PC-3 (cell line): ENCODE measurements around the gene SNAI3.

Experiments
- CTCF ChIP-seq: fragments of 300-600 bp; sonication (generic); conservative IDR thresholded peaks from 2 replicates; pipeline ENCODE4 v1.5.1; 2017; ENCODE audit warnings: antibody characterized with exemption, low read depth, mild to moderate bottlenecking, low read length
- EZH2phosphoT487 ChIP-seq: fragments of 300-600 bp; sonication (generic); IDR thresholded peaks from 2 replicates; pipeline ENCODE4 v1.6.1; 2018; ENCODE audit warnings: mild to moderate bottlenecking, antibody characterized with exemption, low read length, borderline replicate concordance

DNA sequence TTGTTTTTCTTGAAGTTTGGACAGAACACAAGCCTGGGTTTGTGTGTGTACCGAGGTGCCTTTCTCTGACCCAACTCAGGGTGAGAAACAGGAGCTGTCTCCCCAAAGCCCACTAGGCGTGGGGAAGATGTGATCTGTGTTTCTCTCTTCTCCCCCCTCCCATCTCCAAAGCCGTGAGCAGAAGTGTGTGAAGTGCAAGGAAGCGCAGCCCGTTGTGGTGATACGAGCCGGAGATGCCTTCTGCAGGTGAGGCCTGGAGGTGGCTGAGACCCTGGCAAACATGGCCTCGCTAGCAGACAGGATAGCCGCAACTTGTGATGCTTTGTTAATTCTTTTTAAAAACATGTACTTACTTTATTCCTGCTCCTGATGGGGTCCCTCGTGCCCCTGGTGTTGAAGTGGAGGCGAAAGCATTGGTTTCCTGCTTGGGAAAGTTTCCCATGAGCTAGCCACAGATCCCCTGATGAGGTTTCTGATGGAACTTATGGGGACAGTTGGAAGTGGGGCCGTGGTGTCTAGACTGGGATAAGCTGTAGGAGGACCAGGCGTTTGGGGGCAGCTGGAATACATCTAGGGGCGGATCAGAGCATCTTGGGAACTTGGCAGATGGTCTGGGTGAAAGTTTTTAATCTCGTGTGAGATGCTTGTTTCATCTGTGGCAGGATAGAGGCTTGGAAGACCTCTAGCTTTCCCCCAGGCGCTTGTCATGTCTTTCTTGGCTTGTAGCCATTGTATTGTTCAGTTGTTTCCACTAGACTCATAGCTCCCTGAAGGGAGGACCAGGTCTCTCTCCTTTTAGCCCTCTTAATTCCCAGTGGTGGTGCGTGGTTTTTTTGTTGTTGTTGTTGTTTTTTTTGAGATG lies 20.9 kb upstream of the SNAI3 start:
- no peak for TF ChIP-seq CTCF
- no peak for TF ChIP-seq EZH2phosphoT487
